PC-3 (cell line): Measurements from ENCODE around the gene KIF18B.

Experiments used
- EZH2phosphoT487 ChIP-seq: fragments of 300-600 bp; sonication (generic); IDR thresholded peaks from 2 replicates; pipeline ENCODE4 v1.6.1; 2018; ENCODE audit warnings: mild to moderate bottlenecking, antibody characterized with exemption, low read length, borderline replicate concordance
- TF ChIP-seq, protein P1 (sequence below): fragments of 300-600 bp; sonication (generic); conservative IDR thresholded peaks from 2 replicates; pipeline ENCODE4 v1.5.1; 2017; ENCODE audit warnings: antibody characterized with exemption, low read depth, mild to moderate bottlenecking, low read length

DNA sequence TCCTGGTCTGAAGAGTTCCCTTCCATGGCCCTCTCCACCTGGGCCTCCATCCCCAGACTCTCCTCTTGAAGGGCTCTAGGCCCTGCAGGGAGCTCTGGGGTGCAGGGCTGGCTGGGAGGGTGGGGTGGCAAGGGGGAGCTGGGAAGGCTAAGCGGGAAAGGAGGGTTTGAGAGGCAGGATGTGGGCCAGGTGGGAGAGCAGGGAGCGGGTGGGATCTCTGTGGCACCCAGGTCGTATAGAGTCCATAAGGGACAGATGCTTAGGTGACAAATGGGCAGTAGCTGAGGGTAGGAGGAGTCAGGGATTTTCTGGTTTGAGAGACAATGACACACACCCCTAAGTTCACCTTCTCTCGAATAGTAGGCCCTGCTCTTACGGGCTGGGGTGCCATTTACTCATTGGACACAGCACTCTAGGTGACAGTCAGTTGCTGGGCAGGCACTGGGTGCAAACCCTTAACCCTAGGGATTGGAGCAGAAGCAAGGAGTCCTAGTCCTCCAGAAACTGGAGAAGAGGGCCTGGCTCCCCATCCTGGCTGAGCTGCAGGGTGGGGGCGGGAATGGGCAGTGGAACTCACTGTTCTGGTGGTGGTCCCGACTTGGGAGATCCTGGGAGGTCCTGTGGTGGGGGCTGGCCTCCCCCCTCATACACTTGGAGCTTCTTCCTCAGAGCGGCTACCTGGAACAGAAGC, 15.3 kb downstream of the KIF18B start:
- TF ChIP-seq, protein P1, sequence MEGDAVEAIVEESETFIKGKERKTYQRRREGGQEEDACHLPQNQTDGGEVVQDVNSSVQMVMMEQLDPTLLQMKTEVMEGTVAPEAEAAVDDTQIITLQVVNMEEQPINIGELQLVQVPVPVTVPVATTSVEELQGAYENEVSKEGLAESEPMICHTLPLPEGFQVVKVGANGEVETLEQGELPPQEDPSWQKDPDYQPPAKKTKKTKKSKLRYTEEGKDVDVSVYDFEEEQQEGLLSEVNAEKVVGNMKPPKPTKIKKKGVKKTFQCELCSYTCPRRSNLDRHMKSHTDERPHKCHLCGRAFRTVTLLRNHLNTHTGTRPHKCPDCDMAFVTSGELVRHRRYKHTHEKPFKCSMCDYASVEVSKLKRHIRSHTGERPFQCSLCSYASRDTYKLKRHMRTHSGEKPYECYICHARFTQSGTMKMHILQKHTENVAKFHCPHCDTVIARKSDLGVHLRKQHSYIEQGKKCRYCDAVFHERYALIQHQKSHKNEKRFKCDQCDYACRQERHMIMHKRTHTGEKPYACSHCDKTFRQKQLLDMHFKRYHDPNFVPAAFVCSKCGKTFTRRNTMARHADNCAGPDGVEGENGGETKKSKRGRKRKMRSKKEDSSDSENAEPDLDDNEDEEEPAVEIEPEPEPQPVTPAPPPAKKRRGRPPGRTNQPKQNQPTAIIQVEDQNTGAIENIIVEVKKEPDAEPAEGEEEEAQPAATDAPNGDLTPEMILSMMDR, result no peak
- TF ChIP-seq EZH2phosphoT487, result no peak
